GM11168 (cell line): ENCODE data around the gene MARK3.

Experiments used
- in situ Hi-C: fragments of 300-500 bp; cut with MboI; formaldehyde crosslinking; loops from one replicate; pipeline ENCODE4 v1.12.0; 2022; ENCODE audit warnings: low sequenced_read_pairs; ENCODE audit not compliant: unreplicated experiment

Gene MARK3

GRCh38 chr14:103476631-103477030 lies 91.4 kb downstream of the MARK3 start:
- in situ Hi-C loops = no loop called here

GRCh38 chr14:103480595-103480994 lies 95.4 kb downstream of the MARK3 start:
- in situ Hi-C loops = no loop called here

GRCh38 chr14:103483600-103483999 lies 98.4 kb downstream of the MARK3 start:
- in situ Hi-C loops = no loop called here

- in situ Hi-C loops = no loop called here
Observed at GRCh38 chr14:103485504-103485903, 100.3 kb downstream of the MARK3 start.

GRCh38 chr14:103488071-103488470 lies 102.9 kb downstream of the MARK3 start:
- in situ Hi-C loops = no loop called here

- in situ Hi-C loops = no loop called here
Observed at GRCh38 chr14:103488960-103489359, 103.7 kb downstream of the MARK3 start.

GRCh38 chr14:103489621-103490020 lies 104.4 kb downstream of the MARK3 start:
- in situ Hi-C loops = no loop called here

- in situ Hi-C loops = no loop called here
Observed at GRCh38 chr14:103491691-103492090, 106.5 kb downstream of the MARK3 start.

- in situ Hi-C loops = no loop called here
Observed at GRCh38 chr14:103492156-103492925, 107.1 kb downstream of the MARK3 start.

- in situ Hi-C loops = no loop called here
Observed at GRCh38 chr14:103495854-103496253, 110.6 kb downstream of the MARK3 start.

- in situ Hi-C loops = no loop called here
Observed at GRCh38 chr14:103496776-103497175, 111.6 kb downstream of the MARK3 start.

- in situ Hi-C loops = no loop called here
Observed at GRCh38 chr14:103499709-103500108, 114.5 kb downstream of the MARK3 start.

GRCh38 chr14:103500148-103500990 lies 115.2 kb downstream of the MARK3 start:
- in situ Hi-C loops = no loop called here

GRCh38 chr14:103501041-103501870 lies 116.0 kb downstream of the MARK3 start:
- in situ Hi-C loops = no loop called here

- in situ Hi-C loops = no loop called here
Observed at GRCh38 chr14:103501921-103502669, 116.9 kb downstream of the MARK3 start.

- in situ Hi-C loops = no loop called here
Observed at GRCh38 chr14:103502877-103503276, 117.7 kb downstream of the MARK3 start.

- in situ Hi-C loops = no loop called here
Observed at GRCh38 chr14:103503296-103503695, 118.1 kb downstream of the MARK3 start.

- in situ Hi-C loops = no loop called here
Observed at GRCh38 chr14:103504991-103505565, 119.9 kb downstream of the MARK3 start.

GRCh38 chr14:103507751-103508150 lies 122.5 kb downstream of the MARK3 start:
- in situ Hi-C loops = no loop called here
